NCI-H2227 treated with DMSO at 0.1 percent for 48 hours (cell line): ENCODE data around the gene SH3BP5L.
"Not testable (repeated sequence)": the region's sequence is repeated elsewhere in the genome, so short reads cannot be mapped to it uniquely, and the experiment has no call there.

ENCODE experiments used
- DNase-seq: peaks from one replicate; lab custom pipeline; 2025; lab: John Stamatoyannopoulos, UW

SH3BP5L gene

DNA sequence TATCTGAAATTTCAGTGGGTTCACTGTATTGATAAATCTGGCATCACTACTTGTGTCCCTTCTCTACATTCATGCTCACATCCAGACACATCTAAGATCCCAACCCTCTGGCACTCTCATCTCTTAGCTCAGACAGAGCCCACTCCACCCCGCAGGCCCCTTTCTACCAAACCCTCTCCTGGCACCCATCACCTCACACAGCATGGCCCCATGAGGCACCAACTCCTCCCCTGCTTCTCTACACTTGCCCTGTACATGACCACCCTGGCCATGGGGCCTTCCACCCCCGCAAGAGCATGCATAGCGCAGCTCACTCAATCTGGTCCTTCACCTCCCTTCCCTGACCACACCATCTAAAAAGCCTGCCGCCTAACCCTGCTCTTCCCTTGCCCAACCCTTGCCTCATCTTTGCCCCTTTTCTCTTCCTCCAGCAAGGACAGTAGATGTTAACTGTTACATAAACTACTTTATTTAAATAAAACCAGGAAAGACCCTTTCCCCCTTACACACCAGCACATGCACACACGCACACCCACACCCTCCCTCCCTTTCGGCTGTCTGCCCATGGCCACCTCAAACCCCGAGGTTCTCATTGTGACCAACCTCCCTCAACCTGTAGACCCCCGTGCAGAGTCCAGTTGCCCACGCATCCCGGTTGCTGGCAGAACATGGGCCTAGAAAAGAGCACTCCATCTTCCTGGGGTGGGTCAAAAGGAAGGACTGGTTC is 15.6 kb downstream of the SH3BP5L start:
- no peak for DNase-seq

- DNase-seq = no peak
These were observed 16.8 kb downstream of the SH3BP5L start for GRCh38 chr1:248808876-248809275.

DNA sequence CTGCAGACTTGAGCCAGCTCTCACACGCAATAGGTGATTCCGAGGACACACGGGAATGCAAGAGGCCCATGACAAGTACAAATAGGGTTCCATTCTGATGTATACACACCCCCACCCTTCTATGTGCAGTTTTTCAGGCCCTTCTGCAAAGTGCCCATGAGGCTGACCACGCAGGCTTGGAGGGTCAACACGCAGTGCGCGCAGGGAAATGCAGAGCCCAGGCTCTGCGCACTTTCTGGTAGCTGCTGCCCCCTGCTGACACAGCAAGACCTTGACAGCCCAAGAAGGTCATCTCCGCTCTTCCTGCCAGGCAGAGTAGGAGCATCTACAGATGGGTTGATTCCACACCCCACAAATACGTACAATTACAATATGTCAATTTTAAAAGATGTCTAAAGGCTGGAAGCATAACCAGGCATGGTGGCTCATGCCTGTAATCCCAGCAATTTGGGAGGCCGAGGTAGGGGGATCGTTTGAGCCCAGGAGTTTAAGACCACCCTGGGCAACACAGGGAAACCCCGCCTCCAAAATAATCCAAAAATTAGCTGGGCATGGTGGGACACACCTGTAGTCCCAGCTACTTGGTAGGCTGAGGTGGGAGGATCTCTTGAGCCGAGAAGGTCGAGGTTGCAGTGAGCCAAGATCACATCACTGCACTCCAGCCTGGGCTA is 18.5 kb downstream of the SH3BP5L start:
- DNase-seq = no peak

DNA sequence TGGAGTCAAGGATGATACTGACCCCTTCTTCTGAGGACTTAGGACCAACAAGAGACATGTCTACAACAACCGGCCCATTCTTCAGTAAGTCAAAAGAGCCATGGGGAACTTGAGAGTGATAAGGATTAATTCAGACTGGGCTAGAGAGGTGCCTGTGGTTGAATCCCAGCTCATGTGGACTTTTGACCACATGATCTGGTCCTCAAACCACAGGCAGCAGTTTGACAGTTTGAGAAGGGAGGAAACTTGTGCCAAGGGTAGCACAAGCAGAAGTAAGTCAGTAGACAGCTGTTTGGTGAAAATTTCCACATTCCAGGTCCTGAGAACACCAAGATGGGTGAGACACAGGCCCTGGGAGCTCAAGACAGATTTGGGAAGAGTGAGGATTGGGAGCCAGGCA is 19.8 kb downstream of the SH3BP5L start:
- DNase-seq = no peak

DNA sequence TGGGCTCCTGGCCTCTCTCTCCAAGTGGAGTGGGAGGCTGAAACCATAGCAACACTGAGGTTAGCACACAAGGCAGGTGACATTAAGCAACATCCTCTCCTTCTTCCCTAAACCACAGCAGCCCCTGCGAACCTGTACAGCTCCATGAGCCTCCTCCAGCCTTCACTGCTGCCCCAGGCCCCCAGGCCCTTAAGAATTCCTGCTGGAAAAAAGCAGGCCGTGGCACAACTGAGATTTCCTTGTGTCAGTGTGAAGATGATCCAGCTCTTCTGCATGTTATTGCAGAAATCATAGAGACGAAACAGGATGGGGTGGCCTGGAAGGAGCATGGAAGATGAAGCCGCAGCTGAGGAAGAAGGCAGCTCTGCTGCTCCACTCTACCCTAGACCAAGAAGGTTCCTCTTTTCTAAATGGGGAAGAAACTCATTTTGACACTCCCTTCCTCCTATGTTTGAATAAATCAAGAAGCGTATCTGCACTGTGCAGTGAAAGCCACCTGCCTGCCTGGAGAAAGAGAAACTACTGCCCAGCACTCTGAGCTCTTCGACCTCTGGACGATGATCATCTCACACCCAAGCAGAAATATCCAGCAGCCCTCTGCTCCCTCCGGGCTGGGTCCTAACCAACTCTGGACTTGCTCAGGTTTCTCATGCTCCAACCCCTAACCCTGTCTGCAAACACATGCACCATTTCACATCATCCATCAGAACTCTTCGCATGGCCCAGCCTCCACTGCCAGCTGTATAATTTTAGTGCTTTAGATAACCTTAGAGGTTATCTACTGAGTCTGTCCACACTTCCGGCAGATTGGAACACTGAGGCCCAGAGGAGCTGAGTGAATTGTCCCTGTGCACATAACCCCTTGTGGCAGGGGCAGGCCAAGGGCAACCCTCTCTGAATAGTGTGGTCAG is 20.7 kb downstream of the SH3BP5L start:
- no peak for DNase-seq

GRCh38 chr1:248803501-248803900 is 22.2 kb downstream of the SH3BP5L start:
- not testable (repeated sequence) for DNase-seq

- no peak for DNase-seq
These were observed 23.3 kb downstream of the SH3BP5L start for GRCh38 chr1:248802454-248802853.

GRCh38 chr1:248800459-248800858 is 25.3 kb downstream of the SH3BP5L start:
- no peak for DNase-seq

DNA sequence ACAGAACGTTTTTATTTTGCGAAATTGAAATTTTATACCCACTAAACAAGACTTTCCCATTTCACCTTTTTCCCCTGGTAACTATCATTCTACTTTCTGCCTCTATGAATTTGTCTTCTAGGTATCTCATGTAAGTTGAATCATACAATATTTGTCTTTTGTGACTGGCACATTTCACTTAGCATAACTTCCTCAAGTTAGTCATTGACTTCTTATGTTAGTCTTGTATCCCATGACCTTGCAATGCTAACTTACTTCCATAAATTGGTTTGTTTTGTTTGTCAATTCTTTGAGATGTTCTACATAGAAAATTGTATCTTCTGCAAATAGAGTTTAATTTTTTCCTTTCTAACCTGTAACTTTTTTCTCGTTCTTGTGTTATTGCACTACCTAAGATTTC is 26.9 kb downstream of the SH3BP5L start:
- no peak for DNase-seq

GRCh38 chr1:248794663-248795062 is 31.1 kb downstream of the SH3BP5L start:
- DNase-seq = not testable (repeated sequence)

- DNase-seq = no peak
These were observed 32.1 kb downstream of the SH3BP5L start for GRCh38 chr1:248793592-248793991.

GRCh38 chr1:248792342-248792741 is 33.4 kb downstream of the SH3BP5L start:
- no peak for DNase-seq

GRCh38 chr1:248791010-248791409 is 34.7 kb downstream of the SH3BP5L start:
- no peak for DNase-seq

DNA sequence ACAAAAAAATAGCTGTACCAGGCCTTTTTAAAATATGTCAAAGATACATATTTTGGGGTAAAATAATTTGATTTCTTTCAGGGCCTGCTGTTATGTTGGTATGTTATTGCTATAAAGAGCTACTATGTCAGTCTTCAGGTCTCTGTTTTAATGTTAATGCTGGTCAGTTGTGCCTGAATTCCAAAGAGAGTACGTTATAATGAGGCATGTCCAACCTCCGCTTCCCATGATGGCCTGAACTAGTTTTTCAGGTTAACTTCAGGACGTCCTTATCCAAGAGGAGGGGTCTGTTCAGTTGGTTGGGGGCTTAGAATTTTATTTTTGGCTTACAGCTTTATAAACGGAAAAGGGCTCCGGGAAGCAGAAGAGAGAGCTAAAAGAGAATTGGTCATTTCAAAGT is 35.3 kb downstream of the SH3BP5L start:
- DNase-seq = no peak

DNA sequence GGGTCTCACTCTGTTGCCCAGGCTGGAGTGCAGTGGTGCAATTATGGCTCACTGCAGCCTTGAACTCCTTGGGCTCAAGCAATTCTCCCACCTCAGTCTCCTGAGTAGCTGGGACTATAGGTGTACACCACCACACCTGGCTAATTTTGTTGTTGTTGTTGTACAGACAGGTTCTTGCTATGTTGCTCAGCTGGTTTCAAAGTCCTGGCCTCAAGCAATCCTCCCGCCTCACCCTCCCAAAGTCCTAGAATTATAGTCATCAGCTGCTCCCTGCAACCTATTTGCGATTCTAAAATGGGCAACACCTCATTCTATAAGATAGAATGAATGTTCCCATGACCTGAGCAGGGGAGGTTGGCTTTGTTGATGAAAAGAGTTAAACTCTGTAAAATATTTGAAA is 36.4 kb downstream of the SH3BP5L start:
- DNase-seq = not testable (repeated sequence)

DNA sequence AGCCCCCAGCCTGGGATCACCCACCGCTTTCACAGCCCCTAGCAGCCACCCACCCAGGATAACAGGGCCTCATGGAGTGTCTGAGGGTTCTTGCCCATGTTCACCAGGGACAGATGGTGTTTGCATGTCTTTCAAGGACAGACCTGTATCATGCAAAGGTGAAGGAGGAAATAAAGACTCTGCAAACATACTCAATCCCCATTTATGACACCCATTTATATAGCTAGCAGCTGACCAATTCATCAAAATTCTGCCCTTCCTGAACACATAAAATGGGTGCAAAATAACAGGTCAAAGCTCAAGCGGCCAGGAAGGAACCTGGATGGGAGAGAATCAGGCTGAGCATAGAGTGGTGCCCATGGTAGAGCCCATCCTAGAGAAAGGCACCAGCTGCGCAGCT is 37.4 kb downstream of the SH3BP5L start:
- DNase-seq = no peak

- DNase-seq = no peak
These were observed 38.3 kb downstream of the SH3BP5L start for GRCh38 chr1:248787430-248787829.

DNA sequence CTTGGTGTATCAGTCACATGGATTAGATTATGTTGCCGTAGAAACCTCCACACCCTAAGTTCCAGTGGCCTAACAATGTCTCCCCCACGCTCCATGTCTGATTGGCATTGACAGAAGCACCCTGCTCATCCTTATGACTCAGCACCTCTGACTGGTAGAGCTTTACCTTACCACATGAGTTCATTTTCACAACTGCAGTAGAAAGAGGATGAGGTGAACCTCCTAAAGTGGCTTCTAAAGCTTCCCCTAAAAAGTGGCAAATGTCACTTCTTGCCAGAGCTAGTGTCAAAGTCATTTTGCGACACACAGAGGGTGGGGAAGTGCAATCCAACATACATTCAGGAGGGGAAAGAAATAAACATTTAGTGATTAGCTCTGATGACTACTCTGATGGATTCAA is 39.6 kb downstream of the SH3BP5L start:
- DNase-seq = no peak

DNA sequence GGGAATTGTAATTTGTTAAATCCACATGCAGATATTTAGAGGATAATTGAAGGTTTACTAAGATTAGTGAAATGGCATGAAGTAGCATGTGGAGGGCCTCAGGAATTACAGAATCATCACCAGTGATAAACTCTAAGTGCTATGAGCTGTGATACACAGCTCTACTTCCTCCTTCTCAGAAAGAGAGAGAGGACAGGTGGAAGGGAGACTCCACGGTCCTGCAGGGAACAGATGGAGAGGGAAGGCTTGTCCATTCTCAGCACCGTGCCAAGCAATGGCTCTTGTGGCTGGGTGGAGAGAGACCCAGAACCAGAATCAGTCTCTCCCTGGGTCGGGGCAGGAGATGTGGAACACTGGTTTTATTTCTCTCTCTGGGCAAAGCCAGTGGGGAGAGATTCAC is 42.3 kb downstream of the SH3BP5L start:
- DNase-seq = no peak

- no peak for DNase-seq
These were observed 43.1 kb downstream of the SH3BP5L start for GRCh38 chr1:248782416-248783141.

DNA sequence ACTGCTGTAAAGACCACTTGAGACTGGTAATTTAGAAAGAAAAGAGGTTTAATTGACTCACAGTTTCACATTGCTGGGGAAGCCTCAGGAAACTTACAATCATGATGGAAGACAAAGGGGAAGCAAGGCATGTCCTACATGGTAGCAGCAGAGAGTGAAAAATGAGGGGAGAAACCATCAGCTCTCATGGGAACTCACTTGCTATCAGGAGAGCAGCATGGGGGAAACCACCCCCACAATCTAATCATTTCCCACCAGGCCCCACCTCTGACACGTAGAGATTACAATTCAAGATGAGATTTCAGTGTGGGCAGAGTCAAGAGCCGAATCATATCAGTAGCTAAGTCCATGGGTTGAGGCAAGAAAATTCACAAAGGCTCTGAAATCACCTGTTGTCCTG is 46.4 kb downstream of the SH3BP5L start:
- DNase-seq = no peak

DNA sequence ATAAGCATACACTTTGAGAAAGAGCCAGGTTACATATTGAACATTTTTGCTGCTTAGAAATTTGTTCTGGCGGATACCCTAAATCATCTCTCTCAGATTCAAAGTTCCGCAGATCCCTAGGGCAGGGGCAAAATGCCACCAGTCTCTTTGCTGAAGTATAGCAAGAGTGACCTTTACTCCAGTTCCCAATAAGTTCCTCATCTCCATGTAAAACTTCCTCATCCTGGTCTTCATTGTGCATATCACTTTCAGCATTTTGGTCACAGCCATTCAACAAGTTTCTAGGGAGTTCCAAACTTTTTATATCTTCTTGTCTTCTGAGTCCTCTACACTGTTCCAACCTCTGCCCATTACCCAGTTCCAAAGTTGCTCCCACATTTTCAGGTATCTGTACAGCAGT is 46.8 kb downstream of the SH3BP5L start:
- DNase-seq = no peak
